Gastrocnemius medialis (tissue), 4 donors: ENCODE data around the gene BICDL2. TPM values are rescaled to one million over a fixed set of nuclear protein-coding genes. Genes with fewer than 3 reads are reported as not detected.

Experiments
- ATAC-seq, 2 donors: fragments of 150-250 bp; one replicate each; pipeline ENCODE4 v1.9.1; 2016
- DNase-seq, 2 donors: peaks; one replicate each; pipeline ENCODE4 v3.0.0-alpha.2; 2019
- H3K27ac ChIP-seq, 4 donors: fragments of 200-600 bp; sonication (generic); 1 replicate in 1 of 4; 2 replicates in 3 of 4; pipeline ENCODE4 v1.5.1; 2016 to 2018; ENCODE audit warnings: mild to moderate bottlenecking in 2 of 4, moderate library complexity in 1 of 4
- H3K27me3 ChIP-seq, 3 donors: fragments of 200-600 bp; sonication (generic) in 2 of 3; 1 replicate in 1 of 3; 2 replicates in 2 of 3; pipeline versions ENCODE4 v1.5.1 to v1.6.0; 2016 to 2019; ENCODE audit warnings: mild to moderate bottlenecking in 1 of 3, moderate library complexity in 1 of 3
- H3K36me3 ChIP-seq, 2 donors: fragments of 200-600 bp; sonication (generic) in 1 of 2; one replicate each; pipeline ENCODE4 v1.5.1; 2017 to 2018
- H3K4me1 ChIP-seq, 2 donors: fragments of 200-600 bp; sonication (generic) in 1 of 2; one replicate each; pipeline ENCODE4 v1.5.1; 2016 to 2017; ENCODE audit warnings: mild to moderate bottlenecking in 2 of 2
- H3K4me3 ChIP-seq, 4 donors: fragments of 200-600 bp; sonication (generic) in 3 of 4; 1 replicate in 1 of 4; 2 replicates in 3 of 4; pipeline ENCODE4 v1.5.1; 2016 to 2019; ENCODE audit warnings: mild to moderate bottlenecking in 2 of 4
- H3K9me3 ChIP-seq, 3 donors: fragments of 200-600 bp; sonication (generic) in 2 of 3; 1 replicate in 1 of 3; 2 replicates in 2 of 3; pipeline ENCODE4 v1.5.1; 2016 to 2019
- POLR2A ChIP-seq, 2 donors: fragments of 450-650 bp; IDR thresholded peaks; one replicate each; pipeline ENCODE4 v1.6.1; 2017; ENCODE audit warnings: antibody characterized with exemption in 2 of 2, mild to moderate bottlenecking in 2 of 2, moderate library complexity in 2 of 2
- in situ Hi-C, 4 donors: fragments of 200-750 bp; cut with MboI; loops; one replicate each; pipeline versions ENCODE4 v1.15.0 to v1.8.0; 2017; ENCODE audit warnings: low sequenced_read_pairs in 4 of 4
- intact Hi-C: fragments of 100-400 bp; cut with DNase I; formaldehyde crosslinking; loops from one replicate; pipeline ENCODE4 v1.15.1; 2023; ENCODE audit warnings: low total_unique reads
- total RNA-seq, 4 donors: library from RNA; depleted of rRNA; stranded (reverse); fragments of >200 nt; gene quantifications; one replicate each; pipeline versions ENCODE4 v1.1.0 to v1.2.3, GENCODE V29; 2016
- TF ChIP-seq, protein P1 (sequence below), 5 experiments: fragments of 450-650 bp in 3 of 5; fragments of 200-600 bp in 2 of 5; sonication (generic) in 2 of 5; IDR thresholded peaks in 4 of 5; conservative IDR thresholded peaks in 1 of 5; 1 replicate in 4 of 5; 2 replicates in 1 of 5; pipeline ENCODE4 v1.5.1; 2016 to 2019; ENCODE audit warnings: antibody characterized with exemption in 5 of 5, mild to moderate bottlenecking in 3 of 5, moderate library complexity in 3 of 5

The BICDL2 gene
- total RNA-seq, 4 donors from 2014 or later, result 0.32 TPM; not detected in 3

- ATAC-seq (no peak), DNase-seq (no peak)
- no peaks in the 10 kb centered on the region for H3K27me3 ChIP-seq
- no peak overlapping the region for H3K4me3 ChIP-seq
- no peak for TF ChIP-seq POLR2A (IDR thresholded peaks at IDR 0.05)
- TF ChIP-seq, protein P1, sequence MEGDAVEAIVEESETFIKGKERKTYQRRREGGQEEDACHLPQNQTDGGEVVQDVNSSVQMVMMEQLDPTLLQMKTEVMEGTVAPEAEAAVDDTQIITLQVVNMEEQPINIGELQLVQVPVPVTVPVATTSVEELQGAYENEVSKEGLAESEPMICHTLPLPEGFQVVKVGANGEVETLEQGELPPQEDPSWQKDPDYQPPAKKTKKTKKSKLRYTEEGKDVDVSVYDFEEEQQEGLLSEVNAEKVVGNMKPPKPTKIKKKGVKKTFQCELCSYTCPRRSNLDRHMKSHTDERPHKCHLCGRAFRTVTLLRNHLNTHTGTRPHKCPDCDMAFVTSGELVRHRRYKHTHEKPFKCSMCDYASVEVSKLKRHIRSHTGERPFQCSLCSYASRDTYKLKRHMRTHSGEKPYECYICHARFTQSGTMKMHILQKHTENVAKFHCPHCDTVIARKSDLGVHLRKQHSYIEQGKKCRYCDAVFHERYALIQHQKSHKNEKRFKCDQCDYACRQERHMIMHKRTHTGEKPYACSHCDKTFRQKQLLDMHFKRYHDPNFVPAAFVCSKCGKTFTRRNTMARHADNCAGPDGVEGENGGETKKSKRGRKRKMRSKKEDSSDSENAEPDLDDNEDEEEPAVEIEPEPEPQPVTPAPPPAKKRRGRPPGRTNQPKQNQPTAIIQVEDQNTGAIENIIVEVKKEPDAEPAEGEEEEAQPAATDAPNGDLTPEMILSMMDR (IDR thresholded peaks at IDR 0.05 in 4 of 5, conservative IDR thresholded peaks at IDR 0.05 in 1 of 5), result no peak
- intact Hi-C loops, result no loop called here
- peaks cover 20 to 23% of the 10 kb centered on the region in 2 donors for H3K4me1 ChIP-seq
- in situ Hi-C loops, result no loop called here
- no peaks in the 10 kb centered on the region for H3K36me3 ChIP-seq
- H3K9me3 ChIP-seq, result no peaks in the 10 kb centered on the region
- no peak overlapping the region for H3K27ac ChIP-seq
These were observed 49.5 kb downstream of the BICDL2 start for GRCh38 chr16:2987286-2987685.

- DNase-seq (no peak), ATAC-seq (no peak)
- no peak overlapping the region for H3K4me3 ChIP-seq
- peaks cover 20 to 23% of the 10 kb centered on the region in 2 donors for H3K4me1 ChIP-seq
- no peaks in the 10 kb centered on the region for H3K27me3 ChIP-seq
- no peaks in the 10 kb centered on the region for H3K9me3 ChIP-seq
- TF ChIP-seq, protein P1 (IDR thresholded peaks at IDR 0.05 in 4 of 5, conservative IDR thresholded peaks at IDR 0.05 in 1 of 5), result no peak
- TF ChIP-seq POLR2A (IDR thresholded peaks at IDR 0.05), result no peak
- intact Hi-C loops (loop anchor here (1.0 kb wide), 1 partner anchor 45 kb away; no protein-coding TSS in a partner anchor), in situ Hi-C loops (no loop called here)
- H3K36me3 ChIP-seq, result no peaks in the 10 kb centered on the region
- no peak overlapping the region for H3K27ac ChIP-seq
These were observed 50.0 kb downstream of the BICDL2 start for GRCh38 chr16:2986623-2987188.

- Histone ChIP-seq H3K4me3 (no peak overlapping the region), H3K4me1 (peaks cover 23% of the 10 kb centered on the region in 2 donors), H3K27me3 (no peaks in the 10 kb centered on the region), H3K27ac (peak overlapping the region; percentile 40 to 79 (median 66)), H3K36me3 (no peaks in the 10 kb centered on the region), H3K9me3 (no peaks in the 10 kb centered on the region)
- peak in 1 of 2 donors; percentile 75 for DNase-seq
- ATAC-seq, result peak; percentile 11 to 60
- TF ChIP-seq, protein P1 (IDR thresholded peaks at IDR 0.05 in 4 of 5, conservative IDR thresholded peaks at IDR 0.05 in 1 of 5), result no peak
- TF ChIP-seq POLR2A (IDR thresholded peaks at IDR 0.05), result no peak
- intact Hi-C loops, result loop anchor here (1.0 kb wide), 2 partner anchors 25 to 45 kb away; no protein-coding TSS in a partner anchor
- in situ Hi-C loops, result no loop called here
These were observed 50.8 kb downstream of the BICDL2 start for GRCh38 chr16:2985893-2986355.

DNA sequence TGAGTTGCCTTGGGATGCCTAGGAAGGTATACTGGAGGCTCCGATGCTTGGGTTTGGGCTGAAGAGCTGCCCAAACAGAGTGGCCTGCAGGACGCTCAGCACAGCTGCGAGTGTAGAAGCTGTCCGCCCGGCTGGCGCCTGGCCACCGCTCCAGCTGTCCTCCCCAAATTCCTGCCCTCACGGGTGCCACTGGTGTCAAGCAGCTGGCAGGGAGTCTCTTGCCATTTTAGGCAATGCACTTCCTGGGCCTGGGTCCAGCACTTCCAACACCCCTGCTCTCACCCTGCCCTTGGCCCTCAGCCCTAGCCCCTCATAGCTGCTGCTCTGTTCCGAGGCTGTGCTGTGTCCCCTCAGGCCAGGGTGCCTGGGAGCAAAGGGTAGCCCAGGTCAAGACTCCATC lies 51.3 kb downstream of the BICDL2 start:
- peak; percentile 9 to 45 for ATAC-seq

More for the DNA sequence above, 51.3 kb downstream of the BICDL2 start:
- TF ChIP-seq POLR2A (IDR thresholded peaks at IDR 0.05), result no peak
- TF ChIP-seq, protein P1 (IDR thresholded peaks at IDR 0.05 in 4 of 5, conservative IDR thresholded peaks at IDR 0.05 in 1 of 5), result no peak
- in situ Hi-C loops (no loop called here), intact Hi-C loops (loop anchor here (1.0 kb wide), 1 partner anchor 24 kb away; no protein-coding TSS in a partner anchor)
- no peaks in the 10 kb centered on the region for H3K36me3 ChIP-seq
- no peaks in the 10 kb centered on the region for H3K27me3 ChIP-seq
- peak in 1 of 2 donors; percentile 71 for DNase-seq
- peak overlapping the region; percentile 40 to 79 (median 66) for H3K27ac ChIP-seq
- H3K4me3 ChIP-seq, result no peak overlapping the region
- H3K9me3 ChIP-seq, result no peaks in the 10 kb centered on the region
- peaks cover 23 to 25% of the 10 kb centered on the region in 2 donors for H3K4me1 ChIP-seq
